A549 treated with AZD9567 at 1 μM for 4 hours (cell line): ENCODE measurements around the gene CBR4. TPM values are rescaled to one million over a fixed set of nuclear protein-coding genes. Genes with fewer than 3 reads are reported as not detected.

ENCODE experiments used
- total RNA-seq: library from RNA; stranded (reverse); fragments of 200-300 nt; extraction: Qiagen RNA extraction; gene quantifications from 5 replicates; pipeline ENCODE4 v1.2.3, GENCODE V29; 2022; ENCODE audit not compliant: insufficient read depth

Gene CBR4
- 2.9 to 6.0 TPM (median 5.1 TPM) in 5 replicates for total RNA-seq

DNA sequence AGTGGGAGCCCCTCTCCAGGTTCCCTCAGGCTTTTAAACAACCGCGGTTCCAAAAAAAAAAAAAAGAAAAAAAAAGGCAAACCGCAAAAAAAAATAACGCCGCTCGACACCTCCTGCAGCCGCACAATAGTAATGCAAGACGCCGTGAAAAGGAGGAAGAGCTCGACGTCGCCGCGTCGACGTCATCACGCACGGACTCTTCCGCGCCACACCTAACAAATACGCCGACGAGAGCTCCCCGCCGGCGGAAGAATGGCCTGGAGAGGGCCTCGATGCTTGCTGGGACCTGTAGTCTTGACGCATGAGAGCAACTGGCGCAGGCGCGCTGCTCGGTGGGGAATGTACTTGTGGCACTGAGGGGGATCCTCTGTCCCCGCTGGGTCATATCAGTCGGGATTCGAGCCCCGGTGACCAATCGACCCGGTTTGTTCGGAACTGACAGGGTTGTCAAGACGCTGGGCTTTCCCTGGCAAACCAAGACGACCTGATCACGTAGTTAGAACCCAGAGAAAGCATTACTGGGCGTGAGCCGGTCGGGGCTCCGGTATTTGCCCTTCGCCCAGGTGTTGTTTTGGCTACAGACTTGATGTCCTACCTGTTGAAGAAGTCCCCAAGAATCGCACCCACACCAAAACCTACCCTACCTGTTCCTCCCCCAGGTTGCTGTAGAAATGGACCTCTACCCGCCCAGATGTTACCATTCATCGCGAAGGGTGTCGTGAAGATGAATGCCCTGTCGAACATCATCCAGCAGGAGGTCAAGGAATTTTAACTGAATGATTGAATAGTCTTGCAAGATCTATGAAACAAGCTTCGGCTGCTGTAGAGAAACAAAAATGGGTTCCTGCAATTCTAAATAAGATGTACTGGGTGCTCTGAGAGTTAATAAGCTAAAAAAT, at the start of gene CBR4:
CBR4 (minus strand) TSS at position 131 of the 899 bp plus-strand sequence. CDS start 166 bp downstream, outside the sequence.

